Stimulated activated naive CD8-positive, alpha-beta T cell treated with anti-CD3 and anti-CD28 coated beads, Interleukin-15, amount 100 ng/mL, for 72 hours (primary cell): ENCODE results near the gene MOK.
"Not testable (repeated sequence)": the region's sequence is repeated elsewhere in the genome, so short reads cannot be mapped to it uniquely, and the experiment has no call there.

Source experiments
- ATAC-seq: fragments of 150-1000 bp; cut with Tn5 transposase; 2 replicates; pipeline ENCODE4 v1.10.0; 2021; ENCODE audit warnings: mild to moderate bottlenecking, moderate library complexity
- DNase-seq, 2 donors: peaks; one replicate each; pipeline ENCODE4 v3.0.0; 2021 to 2022
- H3K27ac Mint-ChIP-seq, 2 donors: one replicate each; pipeline ENCODE4 v1.8.0; 2022; ENCODE audit warnings: mild to moderate bottlenecking in 2 of 2, mixed read lengths in 2 of 2, moderate library complexity in 2 of 2
- H3K27me3 Mint-ChIP-seq: one replicate; pipeline ENCODE4 v1.8.0; 2022; ENCODE audit warnings: mixed read lengths
- H3K4me1 Mint-ChIP-seq: one replicate; pipeline ENCODE4 v1.8.0; 2022; ENCODE audit warnings: mild to moderate bottlenecking, mixed read lengths
- H3K4me3 Mint-ChIP-seq, 2 donors: one replicate each; pipeline ENCODE4 v1.8.0; 2022; ENCODE audit warnings: mild to moderate bottlenecking in 2 of 2, mixed read lengths in 2 of 2, moderate library complexity in 1 of 2
- H3K9me3 Mint-ChIP-seq, 2 donors: one replicate each; pipeline ENCODE4 v1.8.0; 2022; ENCODE audit warnings: mixed read lengths in 2 of 2

Gene MOK

GRCh38 chr14:102333390-102333789 lies 28.4 kb upstream of the MOK start:
- H3K9me3 Mint-ChIP-seq: no peaks in the 10 kb centered on the region
- H3K27ac Mint-ChIP-seq: no peak overlapping the region
- no peaks in the 10 kb centered on the region for H3K27me3 Mint-ChIP-seq
- H3K4me1 Mint-ChIP-seq: no peaks in the 10 kb centered on the region
- no peak for ATAC-seq
- no peak for DNase-seq
- H3K4me3 Mint-ChIP-seq: no peak overlapping the region

- no peaks in the 10 kb centered on the region for H3K4me1 Mint-ChIP-seq
- H3K9me3 Mint-ChIP-seq: no peaks in the 10 kb centered on the region
- H3K4me3 Mint-ChIP-seq: no peak overlapping the region
- H3K27ac Mint-ChIP-seq: peak overlapping the region in 1 of 2 donors; percentile 76
- no peak for DNase-seq
- no peaks in the 10 kb centered on the region for H3K27me3 Mint-ChIP-seq
- ATAC-seq: no peak
These were observed 25.8 kb upstream of the MOK start for GRCh38 chr14:102330806-102331205.

- DNase-seq, ATAC-seq, H3K27me3 Mint-ChIP-seq, H3K4me3 Mint-ChIP-seq, H3K27ac Mint-ChIP-seq, H3K4me1 Mint-ChIP-seq, H3K9me3 Mint-ChIP-seq: not testable (repeated sequence)
These were observed 24.4 kb upstream of the MOK start for GRCh38 chr14:102329381-102329780.

- H3K27me3 Mint-ChIP-seq: no peaks in the 10 kb centered on the region
- ATAC-seq (no peak), DNase-seq (no peak)
- H3K9me3 Mint-ChIP-seq: no peaks in the 10 kb centered on the region
- peaks cover 12% of the 10 kb centered on the region for H3K4me1 Mint-ChIP-seq
- H3K4me3 Mint-ChIP-seq: no peak overlapping the region
- peak overlapping the region in 1 of 2 donors; percentile 65 for H3K27ac Mint-ChIP-seq
These were observed 21.6 kb upstream of the MOK start for GRCh38 chr14:102326583-102326982.

- no peaks in the 10 kb centered on the region for H3K9me3 Mint-ChIP-seq
- ATAC-seq: no peak
- H3K4me1 Mint-ChIP-seq: peaks cover 19% of the 10 kb centered on the region
- H3K27me3 Mint-ChIP-seq: no peaks in the 10 kb centered on the region
- peak overlapping the region in 1 of 2 donors; percentile 19 for H3K27ac Mint-ChIP-seq
- H3K4me3 Mint-ChIP-seq: no peak overlapping the region
- no peak for DNase-seq
These were observed 20.9 kb upstream of the MOK start for GRCh38 chr14:102325791-102326345.

- Mint-ChIP-seq H3K4me1 (peaks cover 40% of the 10 kb centered on the region), H3K9me3 (no peaks in the 10 kb centered on the region), H3K27ac (peak overlapping the region in 1 of 2 donors; percentile 41), H3K27me3 (no peaks in the 10 kb centered on the region), H3K4me3 (no peak overlapping the region)
- ATAC-seq (no peak), DNase-seq (peak in 1 of 2 donors; percentile 45)
These were observed 18.1 kb upstream of the MOK start for GRCh38 chr14:102323102-102323501.

GRCh38 chr14:102321456-102322422 lies 16.8 kb upstream of the MOK start:
- DNase-seq (no peak), ATAC-seq (no peak)
- Mint-ChIP-seq H3K27ac (no peak overlapping the region), H3K27me3 (no peaks in the 10 kb centered on the region), H3K4me1 (peaks cover 53% of the 10 kb centered on the region), H3K4me3 (peak overlapping the region in 1 of 2 donors; percentile 21), H3K9me3 (no peaks in the 10 kb centered on the region)

GRCh38 chr14:102320671-102321455 lies 15.9 kb upstream of the MOK start:
- Mint-ChIP-seq H3K9me3 (no peaks in the 10 kb centered on the region), H3K4me1 (peaks cover 56% of the 10 kb centered on the region), H3K4me3 (peak overlapping the region; percentile 92 to 95), H3K27me3 (no peaks in the 10 kb centered on the region), H3K27ac (peak overlapping the region in 1 of 2 donors; percentile 98)
- ATAC-seq (no peak), DNase-seq (no peak)

GRCh38 chr14:102320033-102320660 lies 15.2 kb upstream of the MOK start:
- H3K27ac Mint-ChIP-seq: peak overlapping the region; percentile 96 to 98
- peak overlapping the region; percentile 92 to 95 for H3K4me3 Mint-ChIP-seq
- DNase-seq: peak; percentile 43 to 48
- H3K9me3 Mint-ChIP-seq: no peaks in the 10 kb centered on the region
- no peaks in the 10 kb centered on the region for H3K27me3 Mint-ChIP-seq
- peaks cover 60% of the 10 kb centered on the region for H3K4me1 Mint-ChIP-seq
- peak; percentile 38 for ATAC-seq

GRCh38 chr14:102319351-102320032 lies 14.5 kb upstream of the MOK start, which contains the start of gene ZNF839:
Gene ZNF839, plus strand, starts transcription at chr14:102319746. Its CDS starts 20 bp downstream, at chr14:102319766.
- peak within 1 kb of the TSS; percentile 97 to 98 for H3K27ac Mint-ChIP-seq

GRCh38 chr14:102318781-102319276 lies 13.9 kb upstream of the MOK start:
- H3K4me1 Mint-ChIP-seq: peaks cover 73% of the 10 kb centered on the region
- no peaks in the 10 kb centered on the region for H3K27me3 Mint-ChIP-seq
- ATAC-seq (peak; percentile 5), DNase-seq (no peak)
- peak overlapping the region; percentile 96 to 99 for H3K4me3 Mint-ChIP-seq
- H3K27ac Mint-ChIP-seq: peak overlapping the region; percentile 94 to 97
- no peaks in the 10 kb centered on the region for H3K9me3 Mint-ChIP-seq

More at GRCh38 chr14:102319351-102320032, 14.5 kb upstream of the MOK start, which contains the start of gene ZNF839:
- H3K4me3 Mint-ChIP-seq: peak within 1 kb of the TSS; percentile 96 to 99
- ATAC-seq (peak; percentile 85), DNase-seq (peak; percentile 95 to 96)
- no peaks in the 10 kb centered on the region for H3K27me3 Mint-ChIP-seq
- peaks cover 66% of the 10 kb centered on the region for H3K4me1 Mint-ChIP-seq
- no peaks in the 10 kb centered on the region for H3K9me3 Mint-ChIP-seq

GRCh38 chr14:102317564-102318248 lies 12.7 kb upstream of the MOK start:
- H3K4me3 Mint-ChIP-seq: peak overlapping the region; percentile 91 to 99
- H3K27me3 Mint-ChIP-seq: no peaks in the 10 kb centered on the region
- H3K9me3 Mint-ChIP-seq: no peaks in the 10 kb centered on the region
- H3K27ac Mint-ChIP-seq: peak overlapping the region; percentile 40 to 100
- H3K4me1 Mint-ChIP-seq: peaks cover 74% of the 10 kb centered on the region
- peak; percentile 19 for ATAC-seq
- peak in 1 of 2 donors; percentile 62 for DNase-seq

GRCh38 chr14:102316743-102317563 lies 12.0 kb upstream of the MOK start:
- DNase-seq (peak; percentile 93 to 99), ATAC-seq (peak; percentile 76)
- Mint-ChIP-seq H3K4me3 (peak overlapping the region; percentile 91 to 99), H3K4me1 (peaks cover 69% of the 10 kb centered on the region), H3K27ac (peak overlapping the region; percentile 89 to 100), H3K27me3 (no peaks in the 10 kb centered on the region), H3K9me3 (no peaks in the 10 kb centered on the region)
